GM10248 (cell line): ENCODE measurements around the gene CYREN.
A peak's percentile ranks its signal among the peaks of the same experiment; 100 is the strongest.

ENCODE experiments used
- CTCF ChIA-PET: fragments of 300-600 bp; sonication (Branson Sonifier 250); formaldehyde crosslinking; extraction: SDS; loops from one replicate; lab custom pipeline; 2021; ENCODE audit warnings: antibody characterized with exemption; lab: Yijun Ruan, JAX
- POLR2A ChIA-PET: fragments of 350-650 bp; sonication (Branson Sonifier 250); formaldehyde crosslinking; extraction: SDS; loops from one replicate; lab custom pipeline; 2020; ENCODE audit warnings: antibody characterized with exemption; lab: Yijun Ruan, JAX
- DNase-seq: peaks from one replicate; pipeline ENCODE4 v3.0.0; 2012; ENCODE audit errors: extremely low spot score
- TF ChIP-seq, protein P1 (sequence below): IDR thresholded peaks from 2 replicates; pipeline ENCODE4 v1.5.1; 2012; ENCODE audit warnings: mild to moderate bottlenecking, low read depth; ENCODE audit errors: extremely low read depth, missing control alignments, control extremely low read depth

The CYREN gene

GRCh38 chr7:135193615-135194081 lies 23.1 kb upstream of the CYREN start:
- DNase-seq, result no peak
- ChIA-PET CTCF (interaction anchor here (0.8 to 4.3 kb wide), 3 partner anchors 12 to 24 kb away, joined by 3 to 17 read pairs (median 3); partner anchors contain the start of gene CYREN), POLR2A (no interaction called here)
- TF ChIP-seq, protein P1, sequence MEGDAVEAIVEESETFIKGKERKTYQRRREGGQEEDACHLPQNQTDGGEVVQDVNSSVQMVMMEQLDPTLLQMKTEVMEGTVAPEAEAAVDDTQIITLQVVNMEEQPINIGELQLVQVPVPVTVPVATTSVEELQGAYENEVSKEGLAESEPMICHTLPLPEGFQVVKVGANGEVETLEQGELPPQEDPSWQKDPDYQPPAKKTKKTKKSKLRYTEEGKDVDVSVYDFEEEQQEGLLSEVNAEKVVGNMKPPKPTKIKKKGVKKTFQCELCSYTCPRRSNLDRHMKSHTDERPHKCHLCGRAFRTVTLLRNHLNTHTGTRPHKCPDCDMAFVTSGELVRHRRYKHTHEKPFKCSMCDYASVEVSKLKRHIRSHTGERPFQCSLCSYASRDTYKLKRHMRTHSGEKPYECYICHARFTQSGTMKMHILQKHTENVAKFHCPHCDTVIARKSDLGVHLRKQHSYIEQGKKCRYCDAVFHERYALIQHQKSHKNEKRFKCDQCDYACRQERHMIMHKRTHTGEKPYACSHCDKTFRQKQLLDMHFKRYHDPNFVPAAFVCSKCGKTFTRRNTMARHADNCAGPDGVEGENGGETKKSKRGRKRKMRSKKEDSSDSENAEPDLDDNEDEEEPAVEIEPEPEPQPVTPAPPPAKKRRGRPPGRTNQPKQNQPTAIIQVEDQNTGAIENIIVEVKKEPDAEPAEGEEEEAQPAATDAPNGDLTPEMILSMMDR, result no peak

GRCh38 chr7:135192914-135193536 lies 22.5 kb upstream of the CYREN start:
- DNase-seq, result no peak
- TF ChIP-seq, protein P1, result no peak
- ChIA-PET CTCF (interaction anchor here (0.8 kb wide), 1 partner anchor 16 kb away, joined by 3 read pairs; no protein-coding TSS in a partner anchor), POLR2A (no interaction called here)

DNA sequence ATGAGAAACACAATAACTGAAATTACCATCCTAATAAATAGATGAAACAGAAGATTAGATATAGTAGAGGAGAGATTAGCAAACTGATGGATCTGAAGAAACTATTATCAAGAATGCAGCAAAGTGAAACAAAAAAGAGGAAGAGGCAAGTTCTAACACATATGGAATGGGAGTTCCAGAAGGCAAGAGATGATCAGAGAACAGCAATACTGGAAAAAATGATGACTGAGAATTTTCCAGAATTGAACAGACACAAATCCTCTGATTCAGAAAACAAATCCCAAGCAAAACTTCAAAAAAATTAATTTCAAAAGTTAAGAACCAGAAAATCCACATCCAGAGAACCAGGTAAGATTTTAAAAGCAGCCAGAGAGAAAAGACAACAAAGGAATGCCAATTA lies 20.2 kb upstream of the CYREN start:
- TF ChIP-seq, protein P1, result no peak
- DNase-seq, result no peak
- POLR2A ChIA-PET, result interaction anchor here (0.9 kb wide), 1 partner anchor 12 kb away, joined by 3 read pairs; no protein-coding TSS in a partner anchor
- CTCF ChIA-PET, result interaction anchor here (0.7 to 6.3 kb wide), 7 partner anchors 9 to 63 kb away, joined by 3 to 25 read pairs (median 4); partner anchors contain the start of gene WDR91

- DNase-seq, result no peak
- ChIA-PET CTCF (interaction anchor here (0.7 to 6.3 kb wide), 8 partner anchors 10 to 203 kb away, joined by 3 to 25 read pairs (median 5); partner anchors contain the start of genes AGBL3 and WDR91), POLR2A (interaction anchor here (0.9 to 1.9 kb wide), 2 partner anchors 13 to 14 kb away, joined by 3 to 5 read pairs; no protein-coding TSS in a partner anchor)
- TF ChIP-seq, protein P1, result no peak
Measured at GRCh38 chr7:135189961-135190360, 19.5 kb upstream of the CYREN start.

DNA sequence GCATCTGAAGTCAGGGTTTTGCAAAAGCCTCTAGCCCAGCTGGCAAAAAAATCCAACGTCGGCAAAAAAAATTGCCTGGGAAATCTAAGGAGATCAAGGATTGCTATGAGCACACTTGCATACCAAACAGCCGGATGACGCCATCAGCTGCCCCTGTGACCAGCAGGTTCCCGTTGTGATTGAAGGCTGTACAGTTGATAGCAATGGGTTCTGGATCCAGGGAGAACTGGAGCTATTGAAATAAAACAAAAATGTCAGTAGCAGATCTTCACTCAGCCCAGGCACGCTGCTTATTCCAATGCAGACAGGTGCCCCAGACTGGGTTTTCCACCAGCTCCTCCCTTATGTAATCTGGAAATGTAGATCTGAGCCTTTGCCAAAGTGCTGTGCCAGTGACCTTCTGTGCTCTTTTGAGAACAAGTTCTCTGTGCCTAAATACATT lies 18.7 kb upstream of the CYREN start:
- POLR2A ChIA-PET, result interaction anchor here (1.9 to 2.1 kb wide), 2 partner anchors 15 to 21 kb away, joined by 5 to 18 read pairs; partner anchors contain the start of gene WDR91
- DNase-seq, result no peak
- CTCF ChIA-PET, result interaction anchor here (0.6 to 6.3 kb wide), 10 partner anchors 8 to 329 kb away, joined by 3 to 25 read pairs (median 10); partner anchors contain the start of genes AGBL3, CYREN and WDR91
- TF ChIP-seq, protein P1, result no peak

- TF ChIP-seq, protein P1, result no peak
Measured at GRCh38 chr7:135188298-135188984, 17.9 kb upstream of the CYREN start.

More at GRCh38 chr7:135188298-135188984, 17.9 kb upstream of the CYREN start:
- peak; percentile 60 for DNase-seq
- CTCF ChIA-PET, result interaction anchor here (0.6 to 6.3 kb wide), 9 partner anchors 9 to 330 kb away, joined by 3 to 25 read pairs (median 10); partner anchors contain the start of genes AGBL3, CYREN and WDR91
- POLR2A ChIA-PET, result interaction anchor here (0.6 to 2.1 kb wide), 5 partner anchors 16 to 796 kb away, joined by 3 to 18 read pairs (median 4); partner anchors contain the start of gene WDR91
